Omental fat pad (tissue), 4 donors: ENCODE measurements around the gene ASPDH. TPM values are rescaled to one million over a fixed set of nuclear protein-coding genes. Genes with fewer than 3 reads are reported as not detected.

ENCODE experiments used
- ATAC-seq: fragments of 150-250 bp; one replicate; pipeline ENCODE4 v1.9.1; 2016; ENCODE audit warnings: mild to moderate bottlenecking, moderate library complexity; ENCODE audit not compliant: low FRiP score
- DNase-seq: peaks from one replicate; pipeline ENCODE4 v3.0.0-alpha.2; 2019; ENCODE audit warnings: low spot score
- total RNA-seq, 4 donors: library from RNA; depleted of rRNA; stranded (reverse); fragments of >200 nt; gene quantifications; one replicate each; pipeline ENCODE4 v1.1.0, GENCODE V29; 2016
- TF ChIP-seq, protein P1 (sequence below), 3 donors: fragments of 450-650 bp; IDR thresholded peaks; one replicate each; pipeline ENCODE4 v1.5.1; 2016 to 2017; ENCODE audit warnings: antibody characterized with exemption in 3 of 3, mild to moderate bottlenecking in 3 of 3, moderate library complexity in 2 of 3

ASPDH gene
- not detected for total RNA-seq

DNA sequence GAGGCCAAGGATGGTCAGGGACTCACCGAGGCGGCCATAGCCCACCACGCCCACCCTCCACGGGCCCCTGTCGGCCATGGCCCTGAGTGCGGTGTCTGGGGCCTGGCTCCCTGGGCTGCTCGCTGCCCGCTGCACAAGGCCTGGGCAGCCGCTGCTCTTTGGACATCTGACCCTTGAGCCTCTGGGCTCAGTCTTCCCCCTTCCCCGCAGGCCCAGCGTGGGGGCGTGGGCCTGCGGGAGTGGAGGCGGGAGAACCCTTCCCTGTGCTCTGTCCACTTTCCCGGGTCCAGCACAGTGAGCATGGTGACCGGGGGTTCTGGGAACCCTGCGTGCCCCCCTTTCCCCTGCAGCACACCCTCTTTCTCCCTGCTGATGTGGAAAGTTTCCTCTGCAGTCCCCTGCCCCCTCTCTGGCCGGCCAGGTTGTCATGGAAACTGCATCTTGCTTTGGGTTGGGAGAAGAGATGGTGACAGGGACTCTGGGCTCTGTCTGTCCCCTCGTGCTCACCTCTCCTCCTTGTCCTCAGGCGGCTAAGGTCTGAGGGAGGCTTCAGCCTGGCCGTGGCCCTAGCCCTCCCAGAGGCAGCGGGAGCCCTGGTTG lies at the start of gene ASPDH:
TSS of gene ASPDH (minus strand) at position 168 of the 600 bp plus-strand sequence. CDS start at position 78, 90 bp downstream.
- no peak for ATAC-seq
- DNase-seq = no peak
- TF ChIP-seq, protein P1, sequence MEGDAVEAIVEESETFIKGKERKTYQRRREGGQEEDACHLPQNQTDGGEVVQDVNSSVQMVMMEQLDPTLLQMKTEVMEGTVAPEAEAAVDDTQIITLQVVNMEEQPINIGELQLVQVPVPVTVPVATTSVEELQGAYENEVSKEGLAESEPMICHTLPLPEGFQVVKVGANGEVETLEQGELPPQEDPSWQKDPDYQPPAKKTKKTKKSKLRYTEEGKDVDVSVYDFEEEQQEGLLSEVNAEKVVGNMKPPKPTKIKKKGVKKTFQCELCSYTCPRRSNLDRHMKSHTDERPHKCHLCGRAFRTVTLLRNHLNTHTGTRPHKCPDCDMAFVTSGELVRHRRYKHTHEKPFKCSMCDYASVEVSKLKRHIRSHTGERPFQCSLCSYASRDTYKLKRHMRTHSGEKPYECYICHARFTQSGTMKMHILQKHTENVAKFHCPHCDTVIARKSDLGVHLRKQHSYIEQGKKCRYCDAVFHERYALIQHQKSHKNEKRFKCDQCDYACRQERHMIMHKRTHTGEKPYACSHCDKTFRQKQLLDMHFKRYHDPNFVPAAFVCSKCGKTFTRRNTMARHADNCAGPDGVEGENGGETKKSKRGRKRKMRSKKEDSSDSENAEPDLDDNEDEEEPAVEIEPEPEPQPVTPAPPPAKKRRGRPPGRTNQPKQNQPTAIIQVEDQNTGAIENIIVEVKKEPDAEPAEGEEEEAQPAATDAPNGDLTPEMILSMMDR (IDR thresholded peaks at IDR 0.05) = no peak

DNA sequence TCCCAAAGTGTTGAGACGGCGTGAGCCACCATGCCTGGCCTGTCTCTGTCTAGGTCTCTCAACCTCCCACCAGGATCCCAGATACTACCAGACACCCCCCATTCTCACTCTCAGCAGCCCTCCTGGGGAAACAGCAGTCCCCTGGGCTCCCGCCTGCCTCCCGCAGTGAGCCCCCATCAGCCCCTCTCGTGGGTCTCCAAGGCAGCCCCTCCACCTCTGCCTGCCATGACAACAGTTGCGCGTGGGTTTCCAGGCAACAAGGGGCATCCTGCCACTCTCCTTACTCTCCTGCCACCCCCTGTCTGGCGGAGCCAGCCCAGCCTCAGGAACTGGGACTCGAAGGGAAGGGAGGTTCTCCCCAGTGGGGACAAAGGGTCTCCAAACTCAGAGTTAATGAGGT lies 49.3 kb upstream of the ASPDH start:
- ATAC-seq = no peak
- no peak for DNase-seq
- TF ChIP-seq, protein P1 (IDR thresholded peaks at IDR 0.05) = no peak

GRCh38 chr19:50562329-50562728 lies 48.6 kb upstream of the ASPDH start:
- TF ChIP-seq, protein P1 (IDR thresholded peaks at IDR 0.05) = no peak
- ATAC-seq (no peak), DNase-seq (no peak)

DNA sequence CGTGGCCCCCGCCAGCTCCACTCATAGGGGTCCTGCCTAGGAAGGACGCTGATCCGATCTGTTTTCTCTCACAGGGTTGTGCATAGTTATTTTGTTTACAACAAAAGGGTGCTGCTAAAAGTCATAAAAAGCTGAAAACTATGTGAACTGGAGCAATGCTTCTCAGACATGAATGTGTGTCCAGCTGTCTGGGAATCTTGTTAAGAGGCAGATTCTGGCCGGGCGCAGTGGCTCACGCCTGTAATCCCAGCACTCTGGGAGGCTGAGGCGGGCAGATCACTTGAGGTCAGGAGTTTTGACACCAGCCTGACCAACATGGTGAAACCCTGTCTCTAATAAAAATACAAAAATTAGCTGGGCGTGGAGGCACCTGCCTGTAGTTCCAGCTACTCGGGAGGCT lies 45.9 kb upstream of the ASPDH start:
- ATAC-seq = no peak
- TF ChIP-seq, protein P1 (IDR thresholded peaks at IDR 0.05) = no peak
- no peak for DNase-seq

- TF ChIP-seq, protein P1 (IDR thresholded peaks at IDR 0.05) = no peak
- DNase-seq (no peak), ATAC-seq (no peak)
These were observed 44.7 kb upstream of the ASPDH start for GRCh38 chr19:50558449-50558848.

GRCh38 chr19:50558039-50558438 lies 44.3 kb upstream of the ASPDH start:
- TF ChIP-seq, protein P1 (IDR thresholded peaks at IDR 0.05) = no peak
- ATAC-seq (no peak), DNase-seq (no peak)

GRCh38 chr19:50557009-50557613 lies 43.4 kb upstream of the ASPDH start:
- ATAC-seq (no peak), DNase-seq (no peak)
- TF ChIP-seq, protein P1 (IDR thresholded peaks at IDR 0.05) = no peak
